ENCODE measurements around the gene TMPO.

DNA sequence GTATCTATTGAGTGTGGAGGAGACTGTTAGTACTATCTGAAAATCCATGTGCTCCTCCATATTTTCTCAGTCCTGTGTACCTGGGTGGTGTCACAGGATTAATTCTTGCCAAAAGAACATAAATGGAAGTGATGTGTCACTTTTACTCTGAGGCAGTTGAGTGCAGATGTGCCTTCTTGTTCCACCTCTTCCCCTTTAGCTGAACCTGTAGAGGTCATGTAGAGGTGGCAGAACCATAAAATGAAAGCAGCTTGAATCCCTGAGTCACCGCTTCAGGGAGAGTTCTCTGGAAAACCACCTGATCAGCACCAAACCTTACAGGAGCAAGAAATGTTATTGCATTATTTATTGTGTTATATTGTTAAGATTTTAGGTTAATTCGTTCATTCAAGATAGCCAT is 63.4 kb downstream of the TMPO start:
- TF ChIP-seq ZNF423 (tag by site-specific recombination; IDR thresholded peaks at IDR 0.05) (no peak), ZNF350 (tag by site-specific recombination; IDR thresholded peaks at IDR 0.05) (no peak), GLI4 (tag by site-specific recombination; IDR thresholded peaks at IDR 0.05) (no peak), ZNF600 (tag by site-specific recombination; IDR thresholded peaks at IDR 0.05) (peak; percentile 60), ZNF585B (tag by site-specific recombination; IDR thresholded peaks at IDR 0.05) (no peak), ZFP3 (tag by site-specific recombination; IDR thresholded peaks at IDR 0.05; ENCODE audit: low read depth) (no peak), ZBTB44 (tag by site-specific recombination; IDR thresholded peaks at IDR 0.05) (no peak), REST (tag by site-specific recombination; IDR thresholded peaks at IDR 0.05) (no peak), IKZF3 (tag by site-specific recombination; IDR thresholded peaks at IDR 0.05) (no peak), RBAK (tag by site-specific recombination; IDR thresholded peaks at IDR 0.05) (no peak), ELK4 (IDR thresholded peaks at IDR 0.05; ENCODE audit: borderline replicate concordance, low read depth, low read length) (no peak)
- TF ChIP-seq, protein P1, sequence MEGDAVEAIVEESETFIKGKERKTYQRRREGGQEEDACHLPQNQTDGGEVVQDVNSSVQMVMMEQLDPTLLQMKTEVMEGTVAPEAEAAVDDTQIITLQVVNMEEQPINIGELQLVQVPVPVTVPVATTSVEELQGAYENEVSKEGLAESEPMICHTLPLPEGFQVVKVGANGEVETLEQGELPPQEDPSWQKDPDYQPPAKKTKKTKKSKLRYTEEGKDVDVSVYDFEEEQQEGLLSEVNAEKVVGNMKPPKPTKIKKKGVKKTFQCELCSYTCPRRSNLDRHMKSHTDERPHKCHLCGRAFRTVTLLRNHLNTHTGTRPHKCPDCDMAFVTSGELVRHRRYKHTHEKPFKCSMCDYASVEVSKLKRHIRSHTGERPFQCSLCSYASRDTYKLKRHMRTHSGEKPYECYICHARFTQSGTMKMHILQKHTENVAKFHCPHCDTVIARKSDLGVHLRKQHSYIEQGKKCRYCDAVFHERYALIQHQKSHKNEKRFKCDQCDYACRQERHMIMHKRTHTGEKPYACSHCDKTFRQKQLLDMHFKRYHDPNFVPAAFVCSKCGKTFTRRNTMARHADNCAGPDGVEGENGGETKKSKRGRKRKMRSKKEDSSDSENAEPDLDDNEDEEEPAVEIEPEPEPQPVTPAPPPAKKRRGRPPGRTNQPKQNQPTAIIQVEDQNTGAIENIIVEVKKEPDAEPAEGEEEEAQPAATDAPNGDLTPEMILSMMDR (tag by site-specific recombination; IDR thresholded peaks at IDR 0.05) = no peak
- TF ChIP-seq, protein P2, sequence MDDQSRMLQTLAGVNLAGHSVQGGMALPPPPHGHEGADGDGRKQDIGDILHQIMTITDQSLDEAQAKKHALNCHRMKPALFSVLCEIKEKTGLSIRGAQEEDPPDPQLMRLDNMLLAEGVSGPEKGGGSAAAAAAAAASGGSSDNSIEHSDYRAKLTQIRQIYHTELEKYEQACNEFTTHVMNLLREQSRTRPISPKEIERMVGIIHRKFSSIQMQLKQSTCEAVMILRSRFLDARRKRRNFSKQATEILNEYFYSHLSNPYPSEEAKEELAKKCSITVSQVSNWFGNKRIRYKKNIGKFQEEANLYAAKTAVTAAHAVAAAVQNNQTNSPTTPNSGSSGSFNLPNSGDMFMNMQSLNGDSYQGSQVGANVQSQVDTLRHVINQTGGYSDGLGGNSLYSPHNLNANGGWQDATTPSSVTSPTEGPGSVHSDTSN (CRISPR knock-in tag; IDR thresholded peaks at IDR 0.05) = no peak
- TF ChIP-seq, protein P3, sequence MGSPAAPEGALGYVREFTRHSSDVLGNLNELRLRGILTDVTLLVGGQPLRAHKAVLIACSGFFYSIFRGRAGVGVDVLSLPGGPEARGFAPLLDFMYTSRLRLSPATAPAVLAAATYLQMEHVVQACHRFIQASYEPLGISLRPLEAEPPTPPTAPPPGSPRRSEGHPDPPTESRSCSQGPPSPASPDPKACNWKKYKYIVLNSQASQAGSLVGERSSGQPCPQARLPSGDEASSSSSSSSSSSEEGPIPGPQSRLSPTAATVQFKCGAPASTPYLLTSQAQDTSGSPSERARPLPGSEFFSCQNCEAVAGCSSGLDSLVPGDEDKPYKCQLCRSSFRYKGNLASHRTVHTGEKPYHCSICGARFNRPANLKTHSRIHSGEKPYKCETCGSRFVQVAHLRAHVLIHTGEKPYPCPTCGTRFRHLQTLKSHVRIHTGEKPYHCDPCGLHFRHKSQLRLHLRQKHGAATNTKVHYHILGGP (tag by site-specific recombination; IDR thresholded peaks at IDR 0.05) = no peak
